ENCODE results near the gene ZFPL1.

Gene ZFPL1

GRCh38 chr11:65060913-65061408 is 23.1 kb upstream of the ZFPL1 start:
- DNase-seq: no peak

GRCh38 chr11:65063532-65063931 is 20.5 kb upstream of the ZFPL1 start:
- no peak for DNase-seq

- no peak for DNase-seq
These were observed 19.2 kb upstream of the ZFPL1 start for GRCh38 chr11:65064847-65065240.

GRCh38 chr11:65065851-65066250 is 18.2 kb upstream of the ZFPL1 start:
- no peak for DNase-seq

GRCh38 chr11:65066315-65066714 is 17.7 kb upstream of the ZFPL1 start:
- no peak for DNase-seq

- DNase-seq: no peak
These were observed 17.2 kb upstream of the ZFPL1 start for GRCh38 chr11:65066805-65067291.

GRCh38 chr11:65067446-65067845 is 16.6 kb upstream of the ZFPL1 start:
- DNase-seq: no peak

- no peak for DNase-seq
These were observed 14.8 kb upstream of the ZFPL1 start for GRCh38 chr11:65069217-65069616.

- no peak for DNase-seq
These were observed 12.0 kb upstream of the ZFPL1 start for GRCh38 chr11:65071907-65072630.

- DNase-seq: no peak
These were observed 11.4 kb upstream of the ZFPL1 start for GRCh38 chr11:65072631-65072966.

GRCh38 chr11:65077451-65077850 is 6.6 kb upstream of the ZFPL1 start:
- DNase-seq: no peak

GRCh38 chr11:65078151-65078550 is 5.9 kb upstream of the ZFPL1 start:
- DNase-seq: no peak

- no peak for DNase-seq
These were observed 5.2 kb upstream of the ZFPL1 start for GRCh38 chr11:65078786-65079342.

GRCh38 chr11:65083134-65083833 is 738 bp upstream of the ZFPL1 start:
- no peak for DNase-seq

GRCh38 chr11:65084598-65085375 is 765 bp downstream of the ZFPL1 start:
- no peak for DNase-seq

- DNase-seq: no peak
These were observed 1.4 kb downstream of the ZFPL1 start for GRCh38 chr11:65085446-65085845.

GRCh38 chr11:65086809-65087208 is 2.8 kb downstream of the ZFPL1 start:
- DNase-seq: no peak

- DNase-seq: no peak
These were observed 3.2 kb downstream of the ZFPL1 start for GRCh38 chr11:65087216-65087615.

- DNase-seq: no peak
These were observed 3.8 kb downstream of the ZFPL1 start for GRCh38 chr11:65087827-65088226.

GRCh38 chr11:65089621-65090020 is 5.6 kb downstream of the ZFPL1 start:
- DNase-seq: no peak

- DNase-seq: no peak
These were observed 6.6 kb downstream of the ZFPL1 start for GRCh38 chr11:65090628-65091027.

- no peak for DNase-seq
These were observed 11.4 kb downstream of the ZFPL1 start for GRCh38 chr11:65095427-65095826.

Measured in femur (tissue), 1 donor.